Stimulated activated CD4-positive, alpha-beta T cell treated with anti-CD3 and anti-CD28 coated beads, Interleukin-4, amount 100 ng/mL, for 1 hour (primary cell): ENCODE results near the gene SIK2.

ENCODE experiments used
- DNase-seq: peaks from one replicate; pipeline ENCODE4 v3.0.0-alpha.2; 2020

The SIK2 gene

GRCh38 chr11:111582881-111583280 lies 19.4 kb upstream of the SIK2 start:
- no peak for DNase-seq

DNA sequence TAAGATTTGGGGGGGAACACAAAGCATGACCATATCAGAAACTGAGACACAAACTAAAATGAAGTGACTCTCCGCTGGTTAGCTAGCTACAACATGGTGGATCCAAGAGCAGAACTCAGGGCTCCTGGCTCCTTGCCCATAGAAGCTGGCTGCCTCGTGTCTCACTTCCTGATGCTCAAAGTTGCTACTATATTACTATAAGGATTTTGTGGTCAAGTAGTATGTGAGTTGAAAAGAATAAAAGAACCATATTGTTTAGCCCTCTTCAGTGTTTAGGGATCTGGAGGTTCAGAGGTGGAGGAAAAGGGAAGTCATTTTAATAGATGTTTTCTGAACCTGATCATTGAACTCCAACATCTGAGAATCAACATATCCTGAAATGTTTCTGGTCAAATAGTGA lies 16.9 kb upstream of the SIK2 start:
- DNase-seq, result no peak

DNA sequence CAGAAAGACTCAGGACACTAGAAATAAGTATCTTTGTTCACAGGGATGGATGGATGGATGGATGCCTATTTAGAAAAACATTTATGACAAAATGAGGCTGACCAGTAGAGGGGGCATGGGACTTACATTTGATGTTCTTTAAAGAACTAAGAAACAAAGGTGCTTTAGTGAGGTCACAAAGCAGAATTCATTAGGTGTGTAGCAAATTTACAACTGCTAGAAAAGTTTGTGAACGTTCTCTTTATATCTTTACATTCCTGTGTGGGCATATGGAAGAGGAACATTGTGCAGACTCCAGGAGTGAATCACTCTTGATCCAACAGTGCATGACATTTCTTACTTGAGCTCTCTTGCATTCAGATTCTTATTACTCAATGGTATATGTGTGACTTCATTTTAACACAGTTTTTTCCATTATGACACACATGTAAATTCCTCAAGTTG lies 15.8 kb upstream of the SIK2 start:
- DNase-seq, result peak; percentile 11

DNA sequence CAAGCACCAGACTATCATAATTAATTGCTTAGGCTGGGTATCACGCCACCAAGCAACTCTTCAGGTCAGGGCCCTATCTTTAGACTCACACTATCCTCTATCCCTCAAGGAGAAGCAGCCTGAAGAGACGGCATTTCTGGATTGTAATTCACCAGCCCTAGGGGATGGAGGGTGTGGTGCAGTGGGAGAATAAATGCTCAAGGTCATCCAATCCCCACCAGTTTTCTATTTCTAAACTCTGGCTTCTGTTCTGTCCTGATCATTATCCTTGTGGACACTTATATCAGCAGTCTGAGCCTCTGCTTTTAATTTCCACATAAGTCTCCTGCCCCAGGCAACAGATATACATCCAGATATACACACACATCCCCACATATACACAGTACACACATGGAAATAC lies 13.1 kb upstream of the SIK2 start:
- no peak for DNase-seq

DNA sequence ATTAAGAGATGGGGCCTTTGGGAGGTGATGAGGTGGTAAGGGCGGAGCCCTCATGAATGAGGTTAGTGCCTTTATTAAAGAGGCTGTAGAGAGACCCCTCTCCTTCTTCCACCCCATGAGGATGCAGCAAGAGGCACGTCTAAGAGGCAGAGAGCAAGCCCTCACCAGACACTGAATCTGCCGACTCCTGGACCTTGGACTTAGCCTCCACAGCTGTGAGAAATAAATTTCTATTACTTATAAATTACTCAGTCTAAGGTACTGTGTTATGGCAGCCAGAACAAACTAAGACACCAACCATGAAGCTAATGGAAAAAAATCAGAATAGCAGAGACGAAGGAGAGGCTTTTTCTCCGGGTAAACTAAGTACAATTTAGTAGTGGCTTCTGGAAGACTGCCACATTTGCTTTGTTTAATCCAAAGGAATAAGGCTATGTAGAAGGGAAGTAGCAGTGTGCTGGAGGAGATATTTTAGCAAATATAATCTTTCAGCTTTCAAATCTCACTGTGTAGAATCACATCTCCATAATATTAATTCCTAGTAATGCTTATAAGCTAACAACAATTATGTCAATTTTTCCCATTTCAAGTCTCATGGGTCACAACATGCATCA lies 12.3 kb upstream of the SIK2 start:
- no peak for DNase-seq

DNA sequence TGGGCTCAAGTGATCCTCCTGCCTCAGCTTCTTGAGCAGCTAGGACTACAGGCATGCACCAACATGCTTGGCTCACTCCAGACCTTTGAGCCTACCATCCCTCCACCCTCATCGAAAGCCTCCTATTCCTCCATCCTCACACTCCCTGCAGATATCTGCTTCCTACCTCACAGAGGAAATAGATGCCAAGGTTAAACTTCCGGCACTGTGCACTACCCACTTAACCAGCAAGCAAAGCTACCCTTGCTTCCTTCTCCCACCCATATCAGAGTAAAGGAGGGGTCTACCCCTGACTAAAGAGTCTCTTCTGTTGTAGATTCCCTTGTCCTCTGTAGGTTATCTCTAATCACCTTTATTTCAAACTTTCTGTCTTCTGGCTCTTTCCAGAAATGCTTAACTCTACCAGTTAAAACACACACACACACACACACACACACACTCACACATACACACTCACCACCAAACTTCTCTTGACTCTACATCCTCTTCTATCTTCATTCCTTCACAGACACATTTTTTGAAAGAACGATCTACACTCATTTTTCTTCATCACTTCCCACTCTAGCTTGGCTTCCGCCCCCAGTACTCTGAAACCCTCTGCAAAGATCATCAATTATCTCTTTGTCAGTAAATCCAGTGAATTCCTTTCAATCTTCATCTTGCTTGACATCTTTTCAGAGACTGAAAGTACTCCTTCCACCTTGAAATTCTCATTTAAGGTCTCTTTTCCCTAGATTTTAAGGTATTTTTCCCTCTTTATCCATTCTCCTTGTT lies 10.9 kb upstream of the SIK2 start:
- no peak for DNase-seq

- no peak for DNase-seq
These were observed 9.8 kb upstream of the SIK2 start for GRCh38 chr11:111592491-111592890.

GRCh38 chr11:111596319-111596718 lies 5.9 kb upstream of the SIK2 start:
- DNase-seq, result no peak

DNA sequence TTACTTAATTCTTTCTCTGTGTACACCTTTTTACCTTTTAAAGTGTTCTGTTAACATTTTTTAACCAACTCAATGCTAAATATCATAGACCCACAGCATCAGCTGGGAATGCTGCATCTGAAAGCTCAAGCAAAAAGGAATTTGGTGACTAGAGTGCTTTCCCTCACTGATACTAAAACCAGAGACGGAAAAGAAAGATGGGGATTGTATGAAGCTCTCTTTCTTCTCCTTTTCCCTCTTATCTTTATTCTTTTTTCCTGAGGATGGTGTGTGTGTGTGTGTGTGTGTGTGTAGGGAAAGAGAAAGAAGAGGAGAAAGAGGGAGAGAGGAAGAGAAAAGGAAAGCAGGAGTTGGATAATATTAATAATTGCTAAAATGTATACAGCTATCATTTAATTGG lies 4.1 kb upstream of the SIK2 start:
- DNase-seq, result no peak

DNA sequence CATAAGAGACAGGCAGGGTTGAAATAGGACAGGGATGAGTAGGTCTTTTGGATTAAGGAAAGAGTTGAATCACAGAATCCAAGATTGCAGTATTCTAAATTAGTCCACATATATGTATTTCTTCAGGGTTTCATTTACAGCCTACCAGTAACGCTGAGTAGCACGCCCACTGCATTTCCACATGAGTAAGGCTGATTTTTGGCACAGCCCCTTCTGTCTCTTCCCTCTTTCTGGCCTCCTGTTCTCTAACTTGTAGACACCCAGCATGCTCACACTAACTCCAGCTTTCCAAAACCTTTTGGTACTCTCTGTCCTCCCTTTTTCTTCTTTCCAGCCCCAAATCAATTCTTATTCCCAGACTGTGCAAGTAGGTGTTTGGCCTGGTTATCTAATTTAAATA lies 3.7 kb upstream of the SIK2 start:
- DNase-seq, result no peak

- no peak for DNase-seq
These were observed 642 bp upstream of the SIK2 start for GRCh38 chr11:111601636-111601978.

DNA sequence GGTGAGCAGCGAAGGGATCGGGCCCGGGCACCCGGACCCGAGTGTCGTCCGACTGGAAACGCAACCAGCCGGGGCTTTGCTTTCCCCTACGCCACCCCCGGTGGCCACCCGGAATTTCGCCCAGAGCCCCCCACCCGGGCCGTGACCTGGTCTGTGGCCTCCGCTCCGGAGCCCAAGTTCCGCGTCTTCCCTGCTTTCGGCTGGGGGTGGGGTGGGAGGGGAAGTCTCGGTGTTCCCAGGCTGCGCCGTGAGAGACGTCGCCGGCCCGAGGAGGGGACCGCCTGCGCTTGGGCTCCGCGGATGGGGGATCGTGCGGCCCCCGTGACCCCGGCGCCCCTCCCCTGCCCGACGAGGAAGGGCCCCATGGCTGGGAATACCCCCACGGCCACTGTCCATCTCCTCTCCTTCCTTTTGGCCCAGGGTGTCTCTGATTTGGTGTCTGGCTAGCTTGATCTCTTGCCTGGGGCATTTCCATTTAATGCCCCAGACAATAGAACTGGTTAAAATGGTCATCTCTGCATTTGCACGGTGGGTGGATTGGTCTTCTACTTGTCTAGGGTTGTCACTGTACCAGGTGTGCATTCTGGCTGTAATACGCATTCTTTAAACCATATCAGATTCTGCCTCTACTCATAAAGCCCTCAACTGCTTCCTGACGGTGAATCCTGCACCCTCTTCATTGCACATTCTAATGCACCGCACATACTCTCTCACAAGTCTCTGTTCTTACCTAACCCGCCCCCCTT lies 789 bp downstream of the SIK2 start:
- DNase-seq, result no peak

DNA sequence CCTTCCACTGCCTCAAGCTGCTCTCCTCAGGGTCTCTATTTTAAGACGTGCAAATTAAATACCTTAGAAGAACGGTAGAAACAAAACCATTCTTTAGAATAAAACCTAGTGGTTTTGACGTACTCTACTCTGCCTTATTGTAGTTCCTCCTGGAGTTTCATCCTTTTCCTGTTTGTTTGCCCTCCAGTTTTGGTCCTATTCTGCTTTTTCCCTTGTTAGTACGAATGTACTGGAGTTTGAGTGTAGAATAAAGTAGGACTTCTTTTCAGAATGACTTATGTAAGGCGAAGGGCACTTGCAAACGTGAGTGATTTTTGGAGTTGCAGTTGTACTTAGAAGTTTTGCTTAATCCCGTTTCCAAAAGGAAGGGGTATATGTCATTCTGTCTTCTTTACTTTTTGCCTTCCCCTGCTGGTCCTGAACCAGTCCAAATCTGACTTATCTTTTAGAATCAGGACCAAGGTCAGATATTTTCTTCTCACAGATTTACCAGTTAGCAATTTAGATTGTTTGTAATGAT lies 1.4 kb downstream of the SIK2 start:
- DNase-seq, result no peak

GRCh38 chr11:111604392-111605009 lies 2.3 kb downstream of the SIK2 start:
- DNase-seq, result no peak

DNA sequence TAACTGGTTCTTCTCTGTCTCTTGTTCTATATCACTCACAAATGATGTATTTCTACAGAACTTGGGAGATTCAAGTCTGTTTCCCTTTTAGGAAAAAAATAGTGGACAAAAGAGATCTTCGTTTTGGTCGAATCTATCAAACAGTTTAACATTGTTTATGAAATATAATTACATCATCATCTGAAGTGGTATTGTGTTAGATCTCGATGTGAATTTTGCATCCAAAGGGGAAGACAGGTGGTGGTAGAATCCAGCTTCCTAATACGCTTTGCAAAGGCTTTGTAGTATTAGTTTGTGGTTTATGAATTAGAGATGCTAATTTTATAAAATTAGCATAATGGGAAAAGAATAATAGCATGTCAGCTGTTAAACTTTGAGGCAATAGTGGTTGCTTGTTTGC lies 3.4 kb downstream of the SIK2 start:
- DNase-seq, result no peak

DNA sequence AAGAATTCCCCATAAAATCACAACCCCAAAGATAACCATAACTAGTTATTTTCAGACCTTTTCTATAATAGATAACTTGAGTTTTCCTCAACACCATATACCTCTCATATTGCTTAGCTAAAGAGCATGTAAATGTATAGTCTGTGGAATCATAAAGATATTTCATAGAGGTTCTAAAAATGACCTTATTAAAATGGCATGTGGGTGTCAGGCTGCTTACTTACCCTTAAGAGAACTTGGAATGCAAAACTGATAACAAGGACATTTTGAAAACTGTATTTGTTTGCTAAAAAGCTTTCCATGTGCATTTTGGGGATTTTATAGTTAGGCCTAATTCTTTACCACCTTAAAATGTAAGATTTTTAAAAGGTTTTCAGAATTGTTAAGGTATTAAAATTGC lies 4.7 kb downstream of the SIK2 start:
- no peak for DNase-seq

- DNase-seq, result no peak
These were observed 5.5 kb downstream of the SIK2 start for GRCh38 chr11:111607751-111608150.

DNA sequence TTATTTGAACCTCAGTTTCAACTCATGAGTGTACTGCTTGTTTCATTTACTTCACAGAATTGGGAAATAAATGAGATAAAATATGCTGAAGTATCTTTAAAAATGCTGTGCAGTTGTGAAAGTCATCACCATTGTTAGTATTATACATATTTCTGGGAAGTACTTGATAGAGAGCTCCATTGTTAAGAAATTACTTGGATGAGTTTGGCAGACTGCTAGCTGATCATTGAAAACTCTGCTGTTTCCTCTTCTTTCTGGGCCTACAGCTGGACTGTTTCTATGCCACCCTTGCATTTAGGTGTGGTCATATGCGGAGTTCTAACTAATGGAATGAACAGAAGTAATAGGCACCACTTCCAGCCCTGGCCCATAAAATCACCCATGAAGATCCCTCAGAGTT lies 10.0 kb downstream of the SIK2 start:
- no peak for DNase-seq

GRCh38 chr11:111617286-111617685 lies 15.0 kb downstream of the SIK2 start:
- no peak for DNase-seq

DNA sequence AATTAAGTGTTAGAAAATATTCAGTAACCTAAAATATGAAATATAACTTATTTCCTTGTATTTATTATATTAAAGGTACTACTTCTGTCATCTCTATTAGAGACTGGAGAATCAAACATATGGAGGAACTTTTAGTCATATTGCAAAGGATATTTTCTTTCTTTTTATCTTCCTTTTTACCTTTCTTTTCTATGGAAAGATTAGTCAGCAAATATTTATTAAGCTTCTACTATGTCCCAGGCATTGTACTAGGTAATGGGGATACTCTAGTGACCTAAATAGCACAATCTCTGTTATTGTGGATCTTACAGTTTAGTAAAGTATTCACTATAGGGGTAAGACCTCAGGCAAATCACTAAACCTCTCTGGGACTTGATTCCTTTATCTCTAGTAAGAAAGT lies 18.3 kb downstream of the SIK2 start:
- no peak for DNase-seq

DNA sequence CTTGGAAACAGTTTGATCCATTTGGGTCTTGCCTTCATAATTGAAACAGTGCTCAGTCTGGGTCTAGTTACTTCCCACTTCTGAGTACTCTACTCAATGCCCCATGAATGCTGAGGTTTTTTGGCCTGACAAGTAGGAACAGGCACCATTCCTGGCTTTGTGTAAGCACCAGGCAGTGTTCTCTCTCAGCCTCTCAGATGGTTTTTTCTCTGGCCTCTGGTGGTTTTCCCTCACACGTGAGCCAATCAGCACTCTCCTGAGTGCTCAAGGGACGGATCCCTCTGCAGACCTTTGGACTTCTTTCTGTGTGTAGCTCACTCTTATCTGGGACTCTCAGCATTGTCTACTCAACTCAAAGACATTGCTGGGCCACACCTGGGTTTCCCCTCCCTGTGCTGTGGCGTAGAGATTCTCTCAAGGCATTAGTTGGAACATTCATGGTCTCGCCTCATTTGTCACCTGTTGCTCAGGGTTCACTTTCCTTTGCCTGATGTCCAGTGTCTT lies 21.3 kb downstream of the SIK2 start:
- DNase-seq, result no peak

GRCh38 chr11:111624608-111625007 lies 22.4 kb downstream of the SIK2 start:
- DNase-seq, result no peak

DNA sequence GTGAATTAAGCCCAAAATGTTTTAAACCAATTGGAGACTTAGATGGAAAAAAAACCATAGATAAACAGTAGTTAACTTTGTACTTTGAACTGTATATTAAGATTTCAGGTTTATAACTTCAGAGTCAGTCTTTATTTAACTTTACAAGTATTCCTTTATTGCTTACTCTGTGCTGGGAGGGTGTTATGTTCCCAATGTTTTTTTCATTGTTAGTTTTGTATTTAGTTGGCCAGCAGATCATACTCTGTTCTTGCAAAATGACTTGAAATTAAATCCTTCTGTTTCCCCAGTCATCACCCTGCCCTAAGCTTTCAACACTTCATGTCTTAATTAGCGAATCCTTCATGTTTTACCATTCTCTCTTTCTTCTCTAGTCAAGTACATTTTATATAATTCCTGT lies 25.3 kb downstream of the SIK2 start:
- DNase-seq, result no peak
